HG02763 (cell line): Measurements from ENCODE around the gene GLIS1.

ENCODE experiments used
- ATAC-seq: cut with Tn5 transposase; IDR thresholded peaks from one replicate; pipeline ENCODE4 v1.9.1; 2021; ENCODE audit warnings: mild to moderate bottlenecking, moderate library complexity; ENCODE audit not compliant: unreplicated experiment

Gene GLIS1

DNA sequence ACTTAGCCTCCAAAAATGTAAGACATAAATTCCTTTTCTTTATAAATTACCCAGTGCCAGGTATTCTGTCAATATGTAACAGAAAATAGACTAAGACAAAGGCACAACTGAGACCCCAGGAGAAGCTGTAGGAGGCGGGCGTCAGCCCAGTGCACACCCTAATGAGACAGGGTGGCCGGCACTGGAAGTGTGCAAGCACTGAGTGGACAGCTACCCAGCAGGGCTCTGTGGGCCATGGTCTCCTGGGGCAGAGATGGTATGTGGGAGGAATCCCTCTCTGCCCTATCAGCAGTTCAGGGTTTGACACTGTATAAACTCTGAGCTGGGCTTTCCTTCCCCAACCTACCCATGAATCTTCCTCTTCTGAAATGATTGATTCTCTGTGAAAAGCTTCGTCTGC lies 139.5 kb downstream of the GLIS1 start:
- ATAC-seq: no peak

DNA sequence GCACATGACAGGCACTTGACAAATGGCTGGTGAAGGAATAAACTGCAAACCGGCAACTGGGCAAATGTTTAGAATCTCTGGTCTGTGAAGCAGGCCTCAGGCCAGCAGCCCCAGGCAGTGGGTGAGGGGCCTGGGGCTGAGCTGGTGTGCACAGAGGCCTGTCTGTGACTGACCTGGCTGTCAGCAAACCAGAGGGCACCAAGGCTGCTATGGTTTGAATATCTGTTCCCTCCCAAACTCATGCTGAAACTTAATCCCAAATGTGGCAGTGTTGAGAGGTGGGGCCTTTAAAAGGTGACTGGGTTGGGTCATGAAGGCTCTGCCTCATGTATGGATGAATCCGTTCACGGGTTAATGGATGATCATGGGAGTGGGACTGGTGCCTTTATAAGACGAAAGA lies 140.0 kb downstream of the GLIS1 start:
- ATAC-seq: no peak

DNA sequence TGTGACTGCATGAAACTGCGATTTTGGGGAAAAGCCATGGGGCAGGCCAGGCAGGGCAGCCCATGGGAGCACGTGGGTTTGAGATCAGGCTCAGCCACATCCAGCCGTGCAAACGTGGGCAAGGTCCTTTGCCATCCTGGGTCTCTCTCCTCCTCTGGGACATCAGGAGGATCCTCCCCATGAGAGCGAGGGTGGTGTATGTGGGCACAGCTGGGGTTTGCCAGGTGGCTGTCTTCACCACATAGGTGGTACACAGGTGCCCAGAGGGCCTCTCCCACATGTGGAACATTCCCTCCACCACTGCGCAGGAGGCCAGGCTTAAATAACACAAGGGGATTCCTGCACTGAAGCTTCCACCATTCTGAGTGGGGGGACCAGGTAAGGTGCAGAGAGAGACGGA lies 143.1 kb downstream of the GLIS1 start:
- no peak for ATAC-seq

DNA sequence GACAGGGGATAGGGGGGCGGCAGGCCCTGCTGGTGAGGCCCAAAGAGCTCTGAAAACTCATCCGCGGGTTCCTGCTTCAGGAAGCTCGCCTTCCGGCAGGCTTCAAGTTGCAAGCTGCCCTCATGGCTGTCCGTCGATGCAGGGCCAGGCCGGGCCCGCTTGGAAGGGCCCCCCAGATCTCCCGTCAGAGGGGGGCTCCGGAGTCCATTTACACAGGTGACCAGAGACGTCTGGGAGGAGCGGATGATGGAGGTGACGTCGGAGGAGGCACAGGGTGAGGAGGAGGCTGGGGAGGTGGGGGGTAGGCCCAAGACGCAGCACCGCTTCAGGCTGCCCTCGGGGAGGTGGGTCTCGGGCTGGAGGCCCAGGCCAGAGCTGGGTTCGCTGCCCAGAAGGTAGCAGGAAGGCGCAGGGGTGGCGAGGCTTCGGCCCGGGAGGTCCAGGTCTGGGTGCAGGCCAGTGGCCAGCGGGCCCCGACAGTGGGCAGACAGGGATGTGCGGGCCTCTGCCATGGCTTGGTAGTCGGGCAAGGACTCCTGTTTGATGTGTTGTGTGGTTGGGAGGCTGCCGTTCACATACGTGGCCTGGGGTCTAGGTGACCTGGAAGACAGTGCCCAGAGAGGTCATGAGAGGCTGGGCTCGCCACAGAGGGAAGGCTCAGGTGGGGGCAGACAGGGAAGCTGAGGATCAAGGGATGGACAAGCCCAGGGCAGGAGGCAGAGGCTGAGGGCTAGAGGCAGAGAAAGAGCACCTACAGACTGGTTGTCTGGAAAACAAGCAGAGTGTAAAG lies 144.4 kb downstream of the GLIS1 start:
- no peak for ATAC-seq

DNA sequence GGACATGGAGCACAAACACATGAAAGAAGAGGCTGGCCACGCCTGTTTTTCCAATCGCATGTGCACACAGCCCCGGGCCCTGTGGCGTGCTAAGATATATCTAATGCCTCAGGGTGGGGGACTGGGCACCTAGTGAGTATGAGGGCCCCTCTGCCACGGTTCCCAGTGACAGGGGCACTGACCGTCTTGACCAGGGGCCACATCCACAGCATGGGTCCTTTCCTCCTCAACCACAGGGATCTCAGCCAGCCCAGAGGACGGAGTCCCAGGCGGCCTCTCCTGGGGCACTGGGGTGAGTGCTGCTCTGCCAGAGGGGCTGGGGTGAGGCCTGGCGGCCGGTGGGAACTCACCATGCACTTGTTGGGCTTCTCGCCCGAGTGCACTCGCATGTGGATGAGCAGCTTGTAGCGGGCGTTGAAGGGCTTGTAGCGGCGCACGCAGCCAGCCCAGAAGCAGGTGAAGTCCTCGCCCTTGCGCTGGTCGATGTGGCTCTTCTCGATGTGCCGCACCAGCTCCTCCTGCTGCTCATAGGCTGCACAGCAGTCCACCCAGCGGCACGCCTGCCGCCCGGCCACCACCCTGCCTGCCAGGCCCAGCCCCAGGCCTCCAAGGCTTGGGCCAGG lies 145.1 kb downstream of the GLIS1 start:
- no peak for ATAC-seq

DNA sequence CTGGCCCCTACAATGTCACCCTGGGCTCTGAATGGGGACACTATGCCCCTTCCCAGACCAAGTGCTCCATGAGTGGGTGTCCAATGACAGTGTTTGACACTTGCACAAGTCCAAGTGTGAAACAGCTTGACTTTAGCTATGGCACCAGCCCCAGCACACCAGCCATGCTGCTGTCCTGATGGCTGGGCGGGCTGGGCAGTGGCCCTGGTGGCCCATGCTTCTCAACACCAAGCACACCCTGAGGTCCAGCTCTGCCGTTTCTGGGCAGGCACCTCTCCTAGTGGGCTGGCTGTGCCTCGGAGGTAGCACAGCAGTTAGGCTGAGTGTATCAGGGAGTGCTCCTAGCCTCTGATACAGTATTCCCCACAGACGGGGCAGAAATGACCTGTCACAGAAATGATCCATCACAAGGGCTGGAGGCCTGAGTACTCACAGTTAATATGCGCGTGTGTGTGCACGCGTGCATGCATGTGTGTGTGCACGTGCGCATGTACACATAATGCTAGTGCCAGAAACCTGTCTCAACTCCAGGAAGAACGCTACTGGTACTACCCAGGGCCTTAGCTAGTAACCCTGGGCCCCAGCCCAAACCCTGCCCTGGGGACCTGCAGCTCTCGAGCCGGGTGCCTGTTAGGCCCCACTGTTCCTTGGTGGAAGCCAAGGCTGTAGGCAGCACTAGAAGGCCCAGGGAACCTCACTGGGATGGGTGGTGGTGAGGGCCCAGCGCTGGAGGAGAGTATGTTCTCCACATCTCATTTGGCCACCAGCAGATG lies 145.8 kb downstream of the GLIS1 start:
- no peak for ATAC-seq

DNA sequence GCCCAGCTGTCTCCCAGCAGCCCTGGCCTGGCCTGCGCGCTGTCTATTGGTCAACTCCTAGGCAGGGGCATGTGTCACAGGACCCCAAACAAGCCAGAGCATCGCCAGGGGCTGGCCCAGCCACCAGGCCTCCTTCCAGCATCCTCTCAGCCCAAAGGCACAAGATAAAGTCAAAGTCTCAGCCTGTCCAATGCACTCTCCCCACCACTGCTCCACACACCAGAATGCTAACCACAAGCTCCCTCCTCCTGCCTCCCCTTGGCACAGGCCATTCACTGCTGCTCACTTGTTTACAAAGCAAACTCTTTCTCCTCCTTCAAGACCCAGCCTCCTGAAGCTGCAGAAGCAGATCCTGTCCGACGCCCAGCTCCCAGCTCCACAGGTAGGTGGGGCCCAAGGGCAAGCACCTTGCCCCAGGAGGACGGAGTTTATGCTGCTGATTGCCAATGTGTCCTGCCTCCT lies 146.4 kb downstream of the GLIS1 start:
- ATAC-seq: no peak

DNA sequence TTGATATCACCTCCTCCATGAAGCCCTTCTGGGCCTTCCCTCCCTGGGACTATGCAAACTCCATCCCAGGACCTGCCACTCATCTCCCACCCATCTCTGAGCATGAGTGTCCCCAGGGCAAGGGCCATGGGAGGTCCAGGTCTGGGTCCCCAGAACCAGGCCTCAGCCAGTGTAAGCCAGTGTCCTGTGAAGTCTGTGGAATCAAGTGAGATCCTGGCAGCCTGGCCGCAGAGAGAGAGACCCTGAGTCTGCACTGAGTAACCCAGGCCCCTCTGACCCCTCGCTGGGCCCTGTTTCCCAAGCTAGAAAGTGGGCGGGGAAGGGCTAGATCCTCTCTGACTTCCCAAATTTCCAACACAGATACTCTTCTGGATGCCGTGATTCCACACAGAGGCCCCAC lies 147.0 kb downstream of the GLIS1 start:
- ATAC-seq: no peak

DNA sequence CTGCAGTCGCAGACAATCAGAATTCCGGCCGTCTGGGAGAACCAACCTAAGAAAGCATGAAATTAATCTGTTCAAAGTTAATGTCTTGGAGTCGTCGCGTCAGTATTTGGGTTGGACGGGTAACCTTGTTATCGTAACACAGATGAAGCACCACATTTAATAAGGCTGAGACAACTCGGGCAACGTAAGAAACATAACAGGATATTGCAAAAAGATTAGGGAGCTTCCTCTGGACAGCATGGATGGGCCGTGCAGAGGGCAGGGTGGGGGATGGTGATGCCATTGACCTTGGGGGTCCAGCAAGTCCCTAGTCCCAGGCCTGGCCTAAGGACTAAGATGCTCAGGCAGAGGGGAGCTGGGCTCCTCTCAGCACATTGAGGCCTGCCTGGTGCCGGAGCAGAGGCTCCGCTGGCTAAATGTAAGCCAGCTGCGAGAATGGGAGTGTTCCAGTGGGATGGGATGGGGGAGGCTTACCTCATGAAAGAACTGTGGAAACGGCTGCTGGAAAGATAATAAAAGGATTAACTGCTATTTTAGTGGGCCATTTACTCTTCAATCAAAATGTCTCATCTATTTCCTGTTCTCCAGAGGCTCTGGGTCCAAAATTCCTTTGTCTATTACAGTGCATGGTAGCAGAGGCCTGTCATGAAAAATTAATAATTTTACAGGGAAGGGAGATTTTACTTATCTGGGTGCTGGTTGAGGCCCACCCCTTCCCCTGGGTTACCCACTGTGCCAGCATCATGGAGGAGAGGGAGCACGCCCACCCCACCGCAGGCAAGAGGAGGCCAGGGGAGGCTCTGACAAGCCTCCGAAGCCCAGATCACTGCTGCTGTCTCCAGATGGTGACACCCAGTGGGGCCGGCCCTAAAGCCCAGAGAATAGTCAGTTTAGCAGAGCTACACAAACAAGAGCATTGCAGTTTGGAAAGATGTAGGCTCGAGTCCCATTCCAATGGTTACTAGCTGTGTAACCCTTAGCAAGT lies 148.1 kb downstream of the GLIS1 start:
- ATAC-seq: no peak

DNA sequence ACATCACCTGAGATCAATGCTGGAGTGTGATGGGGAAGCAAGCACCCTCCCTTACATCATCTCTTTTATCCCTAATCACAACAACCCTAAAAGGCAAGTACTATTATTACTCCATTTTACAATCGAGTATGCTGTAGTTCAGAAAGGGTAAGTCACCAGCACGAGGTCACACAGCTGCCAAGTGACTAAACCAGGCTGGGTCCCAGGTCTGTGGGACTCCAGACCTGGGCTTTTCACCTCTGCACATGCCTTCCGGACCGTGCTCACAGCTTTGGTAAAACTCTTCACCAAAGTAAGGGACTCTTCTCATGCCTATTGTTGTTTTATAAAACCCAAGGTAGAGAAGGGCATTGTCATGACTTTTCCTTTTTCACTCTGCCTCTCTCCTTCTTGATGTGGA lies 148.9 kb downstream of the GLIS1 start:
- ATAC-seq: no peak

DNA sequence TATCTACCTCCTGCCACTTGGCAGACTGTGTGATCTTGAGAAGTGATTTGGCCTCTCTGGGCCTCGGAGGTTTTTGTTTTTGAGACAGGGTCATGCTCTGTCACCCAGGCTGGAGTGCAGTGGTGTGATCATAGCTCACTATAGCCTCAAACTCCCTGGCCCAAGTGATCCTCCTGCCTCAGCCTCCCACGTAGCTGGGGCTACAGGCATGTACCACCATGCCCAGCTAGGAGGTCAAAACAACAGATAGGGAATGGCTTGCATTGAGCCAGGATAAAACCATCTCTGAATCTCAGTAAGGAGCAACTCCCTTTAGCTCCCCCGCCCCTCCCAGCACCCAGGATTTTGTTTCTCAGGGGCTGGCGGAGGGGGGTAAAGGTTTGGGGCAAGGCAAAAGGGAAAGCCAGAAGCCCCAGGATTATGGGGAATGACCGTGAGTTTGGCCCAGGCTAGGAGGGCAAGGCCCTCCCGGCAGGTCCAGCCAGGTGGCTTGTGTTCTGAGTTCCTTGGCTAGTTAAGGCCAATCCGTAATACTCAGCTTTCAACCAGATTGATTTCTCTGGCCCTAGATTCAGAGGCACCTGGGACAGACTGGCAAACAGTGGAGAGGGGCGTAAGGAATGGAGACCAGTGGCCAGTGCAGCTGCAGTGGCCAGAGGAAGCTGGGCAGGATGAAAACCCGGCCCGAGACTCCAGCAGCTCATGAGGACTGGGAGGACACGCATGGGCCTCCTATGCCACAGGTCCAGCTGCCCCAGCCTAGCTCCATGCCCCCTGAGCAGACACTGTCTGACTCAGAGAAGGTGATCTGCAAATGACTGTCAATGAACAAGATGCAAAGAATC lies 149.7 kb downstream of the GLIS1 start:
- no peak for ATAC-seq

DNA sequence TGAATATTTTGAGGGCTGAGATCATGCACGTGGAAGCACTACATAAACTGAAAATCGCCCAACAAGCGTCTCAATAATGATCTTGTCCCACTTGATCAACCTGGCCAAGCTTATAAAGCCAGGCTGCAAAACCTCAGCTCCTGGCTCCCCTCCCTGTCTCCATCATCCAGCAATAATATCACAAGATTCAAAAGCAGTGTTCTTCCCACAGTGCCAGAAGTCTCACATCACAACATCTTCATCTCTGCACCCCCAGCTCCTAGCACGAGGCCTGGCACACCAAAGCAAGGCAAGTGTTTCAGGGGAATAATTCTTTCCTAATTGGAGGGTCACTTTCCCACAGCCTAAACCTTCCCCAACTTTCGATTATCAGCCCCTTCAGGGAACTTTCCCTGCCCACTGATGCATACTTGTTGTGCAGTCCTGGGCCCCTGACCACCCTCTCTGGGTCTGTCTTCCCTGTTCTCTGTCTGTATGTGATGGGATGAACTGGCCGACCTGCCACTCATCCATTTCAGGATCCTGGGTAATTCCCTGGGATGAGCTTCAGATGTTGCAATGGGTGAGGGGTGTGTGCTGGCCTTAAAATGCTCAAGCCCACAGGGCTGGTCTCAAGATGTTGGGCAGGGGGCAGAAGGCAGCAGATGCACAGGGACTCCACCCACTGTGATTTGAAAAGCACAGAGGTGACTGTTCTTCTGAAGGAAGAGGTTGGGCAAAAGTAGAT lies 150.7 kb downstream of the GLIS1 start:
- ATAC-seq: no peak

DNA sequence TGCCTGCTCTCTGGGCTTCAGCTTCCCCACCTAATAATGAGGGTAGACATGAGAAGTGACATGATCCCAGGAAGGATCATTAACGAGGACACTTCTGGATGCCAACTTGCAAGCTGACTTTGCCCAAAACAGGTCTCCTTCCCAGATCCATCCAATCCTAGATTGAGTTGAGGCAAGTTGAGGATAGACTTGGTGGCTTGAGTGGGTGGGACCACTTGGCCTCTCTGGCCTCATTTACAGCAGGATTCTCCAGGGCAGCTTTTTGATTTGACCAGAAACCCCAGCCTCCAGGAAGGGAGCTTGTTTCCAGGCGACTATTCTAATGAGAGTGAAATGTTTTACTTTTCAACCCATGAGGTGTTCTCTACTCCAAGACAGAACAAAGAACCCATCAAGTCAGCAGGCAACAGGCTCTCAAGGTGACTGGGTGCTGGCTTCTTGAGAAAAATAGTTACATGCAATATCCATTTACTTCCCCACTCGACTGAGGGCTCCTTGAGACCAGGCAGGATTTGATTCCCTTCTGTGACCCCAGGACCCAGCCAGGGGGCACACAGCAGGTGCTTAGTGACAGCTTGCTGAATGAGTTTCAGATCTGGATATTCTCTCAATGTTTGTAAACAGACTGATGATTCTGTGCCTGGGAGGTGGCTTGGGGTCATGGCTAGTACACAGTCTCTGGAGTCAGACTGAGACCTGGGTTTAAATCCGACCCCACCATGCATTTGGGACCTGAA lies 151.5 kb downstream of the GLIS1 start:
- ATAC-seq: no peak

DNA sequence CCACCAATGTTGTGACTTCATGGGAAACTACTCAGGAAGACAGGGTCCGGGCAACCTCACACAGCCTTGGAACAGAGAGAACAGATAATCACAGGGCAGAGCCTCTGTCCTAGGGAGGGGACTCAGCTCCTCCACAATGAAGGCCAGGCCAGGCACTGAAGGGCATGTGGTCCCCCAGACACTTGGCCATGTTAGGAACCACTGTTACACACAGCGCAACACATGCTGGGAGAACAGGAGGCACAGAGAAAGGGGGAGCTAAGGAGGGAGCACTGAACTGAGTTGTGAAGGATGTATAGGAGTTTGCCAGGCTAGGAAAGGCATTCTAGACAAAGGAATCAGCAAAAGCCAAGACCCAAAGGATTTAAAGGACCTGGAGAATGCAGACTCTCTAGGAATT lies 152.2 kb downstream of the GLIS1 start:
- no peak for ATAC-seq

DNA sequence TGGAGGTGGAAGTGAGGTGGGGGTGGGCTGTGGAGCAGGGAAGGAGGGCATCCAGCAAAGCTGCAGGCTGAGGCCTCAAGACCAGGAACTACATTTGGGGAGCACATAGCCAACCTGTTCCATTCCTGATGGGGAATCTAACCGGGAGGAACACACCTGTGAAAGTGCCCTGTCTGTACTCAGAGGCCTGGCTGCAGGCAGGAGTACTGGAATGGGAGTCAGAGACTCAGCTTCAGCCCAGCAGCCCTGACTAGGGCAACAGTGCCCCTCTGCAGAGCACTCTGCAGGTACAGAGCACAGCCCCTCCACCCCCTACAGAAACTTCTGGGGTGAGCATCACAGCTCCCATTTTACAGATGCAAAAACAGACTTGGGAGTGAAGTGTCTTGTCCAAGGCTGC lies 153.4 kb downstream of the GLIS1 start:
- ATAC-seq: no peak

DNA sequence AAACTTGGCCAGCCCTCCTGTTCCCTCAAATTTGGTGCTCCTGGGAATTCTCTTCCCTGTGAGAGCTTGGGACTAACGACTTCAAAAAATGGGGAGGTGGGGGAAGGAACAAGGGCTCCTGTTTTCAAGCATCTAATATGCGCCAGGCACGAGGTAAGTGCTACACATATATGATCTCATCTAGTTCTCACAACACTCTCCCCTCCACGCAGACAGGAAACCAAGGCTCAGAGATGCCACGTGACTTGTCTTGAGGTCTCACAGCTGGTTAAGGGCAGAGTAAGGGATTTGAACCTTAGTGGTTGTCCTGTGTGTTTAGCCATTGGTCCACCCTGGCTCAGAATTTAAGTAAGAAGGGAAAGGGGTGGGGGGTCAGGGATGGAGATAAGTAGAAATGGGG lies 153.8 kb downstream of the GLIS1 start:
- no peak for ATAC-seq

DNA sequence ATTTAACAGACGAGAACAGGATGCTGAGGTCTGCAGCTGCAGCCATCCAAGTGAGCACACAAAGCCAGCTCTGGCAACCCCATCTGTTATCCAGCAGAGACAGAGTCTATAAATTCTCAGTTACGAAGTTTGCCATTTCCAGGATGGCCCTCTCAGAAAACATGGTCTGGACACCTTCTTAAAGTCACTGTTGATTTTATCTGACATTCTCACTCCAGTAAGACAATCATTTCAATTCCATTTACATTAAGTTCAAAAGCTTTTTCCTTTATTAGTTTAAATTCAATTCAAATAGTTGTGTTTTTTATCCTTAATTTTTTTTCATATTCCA lies 154.2 kb downstream of the GLIS1 start:
- no peak for ATAC-seq

DNA sequence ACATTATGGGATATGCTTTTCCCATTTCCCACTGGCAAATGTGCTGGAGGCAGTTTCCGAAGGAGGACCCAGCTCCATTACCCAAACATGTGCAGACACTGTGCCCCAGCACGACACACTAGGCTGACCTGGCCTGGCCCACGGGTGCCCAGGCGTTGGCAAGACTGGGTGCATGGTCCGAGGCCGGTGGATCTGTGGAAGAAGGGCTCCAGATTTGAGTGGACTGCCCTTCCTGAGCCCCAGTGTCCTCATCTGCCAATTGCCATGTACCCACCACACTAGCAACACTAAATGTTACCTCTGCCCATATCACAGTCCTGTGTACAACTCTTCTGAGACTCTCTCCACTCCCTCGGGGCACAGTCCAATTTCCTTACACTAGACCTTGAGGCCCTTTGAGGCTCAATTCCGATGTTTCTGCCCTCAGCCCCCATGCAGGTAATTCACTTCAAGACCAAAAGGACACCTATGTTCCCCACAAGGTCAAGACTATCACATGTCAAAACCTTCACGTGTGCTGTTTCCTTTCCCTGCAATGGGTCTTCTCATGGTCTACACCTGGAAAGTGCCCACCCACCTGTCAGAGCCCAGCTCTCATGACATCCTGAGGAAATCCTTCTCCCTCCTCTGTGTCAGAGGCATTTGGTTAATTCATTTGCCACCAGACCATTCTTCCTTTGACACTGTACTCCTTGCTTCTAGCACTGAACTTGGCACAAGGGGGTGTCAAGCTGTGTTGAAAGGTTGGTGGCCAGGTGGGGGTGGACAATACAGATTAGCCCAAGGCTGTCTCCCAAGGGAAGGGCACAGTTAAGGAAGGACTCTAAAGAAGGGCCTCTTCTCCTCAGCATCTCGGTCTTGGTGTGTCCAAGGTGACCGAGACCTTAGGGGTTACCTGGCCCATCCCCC lies 154.8 kb downstream of the GLIS1 start:
- no peak for ATAC-seq
